Stimulated activated CD8-positive, alpha-beta memory T cell treated with anti-CD3 and anti-CD28 coated beads, Interleukin-4, amount 100 ng/mL, for 4 hours (primary cell): Measurements from ENCODE around the gene SH2D7.
A peak's percentile ranks its signal among the peaks of the same experiment; 100 is the strongest.

Source experiments
- DNase-seq, 2 donors: peaks; one replicate each; pipeline ENCODE4 v3.0.0-alpha.2; 2020; ENCODE audit warnings: low read depth in 2 of 2, low spot score in 1 of 2

The SH2D7 gene

DNA sequence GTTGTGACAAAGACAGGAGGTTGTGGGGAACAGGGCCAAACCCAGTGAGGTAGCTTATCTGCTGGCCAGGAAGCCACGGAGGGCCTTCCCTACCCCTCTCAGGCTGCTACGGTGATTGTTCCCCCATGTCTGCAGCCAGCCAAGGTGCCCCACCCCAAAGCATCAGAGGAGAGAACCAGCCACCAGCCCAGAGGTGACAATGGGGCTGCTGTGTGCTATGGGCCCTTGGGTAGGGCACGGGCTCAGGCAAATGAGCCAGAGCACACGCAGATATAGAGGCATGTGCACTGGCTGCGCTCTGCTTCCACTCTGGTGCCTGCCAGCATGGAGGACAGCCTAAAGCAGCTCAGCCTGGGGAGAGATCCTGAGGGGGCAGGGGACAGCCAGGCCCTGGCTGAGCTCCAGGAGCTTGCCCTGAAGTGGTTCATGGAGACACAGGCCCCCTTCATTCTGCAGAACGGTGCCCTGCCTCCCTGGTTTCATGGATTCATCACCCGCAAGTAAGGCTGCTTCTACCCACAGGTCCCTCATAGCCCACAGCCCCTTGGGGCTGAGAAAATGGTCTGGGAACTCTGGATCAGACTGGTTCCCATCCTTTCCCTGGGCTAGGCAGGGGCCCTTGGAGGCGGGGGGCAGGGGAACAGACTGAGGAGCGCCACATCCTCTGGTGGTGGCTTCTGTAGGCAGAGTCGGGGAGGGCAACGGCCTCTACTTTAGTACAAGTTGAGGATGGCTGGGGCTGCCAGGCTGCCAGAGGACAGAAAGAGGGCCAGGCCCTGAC lies at the start of gene SH2D7:
SH2D7 (plus strand) TSS at position 301 of the 781 bp plus-strand sequence; CDS start at position 325, 24 bp downstream.
- no peak for DNase-seq

- DNase-seq, result no peak
Measured at GRCh38 chr15:78044407-78045155, 47.8 kb upstream of the SH2D7 start.

DNA sequence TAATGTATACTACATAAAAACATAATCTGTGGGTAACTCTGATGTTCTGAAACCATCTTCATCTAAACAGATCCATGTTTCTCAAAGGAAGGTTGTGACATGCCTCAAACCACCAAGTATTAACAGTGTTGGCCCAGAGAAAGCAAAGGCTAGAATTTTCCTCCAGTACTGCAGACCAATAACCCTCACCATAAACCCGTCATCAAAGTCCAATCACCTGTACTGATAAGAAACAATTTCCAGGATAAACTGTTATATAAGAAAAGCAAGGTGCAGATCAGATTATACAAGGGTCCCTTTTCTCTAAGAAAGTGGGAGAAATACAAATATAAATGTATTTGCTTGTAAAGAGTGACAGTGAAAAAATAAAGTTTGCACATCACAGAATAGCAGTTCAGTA lies 47.2 kb upstream of the SH2D7 start:
- DNase-seq, result no peak

- DNase-seq, result no peak
Measured at GRCh38 chr15:78046796-78047341, 45.5 kb upstream of the SH2D7 start.

DNA sequence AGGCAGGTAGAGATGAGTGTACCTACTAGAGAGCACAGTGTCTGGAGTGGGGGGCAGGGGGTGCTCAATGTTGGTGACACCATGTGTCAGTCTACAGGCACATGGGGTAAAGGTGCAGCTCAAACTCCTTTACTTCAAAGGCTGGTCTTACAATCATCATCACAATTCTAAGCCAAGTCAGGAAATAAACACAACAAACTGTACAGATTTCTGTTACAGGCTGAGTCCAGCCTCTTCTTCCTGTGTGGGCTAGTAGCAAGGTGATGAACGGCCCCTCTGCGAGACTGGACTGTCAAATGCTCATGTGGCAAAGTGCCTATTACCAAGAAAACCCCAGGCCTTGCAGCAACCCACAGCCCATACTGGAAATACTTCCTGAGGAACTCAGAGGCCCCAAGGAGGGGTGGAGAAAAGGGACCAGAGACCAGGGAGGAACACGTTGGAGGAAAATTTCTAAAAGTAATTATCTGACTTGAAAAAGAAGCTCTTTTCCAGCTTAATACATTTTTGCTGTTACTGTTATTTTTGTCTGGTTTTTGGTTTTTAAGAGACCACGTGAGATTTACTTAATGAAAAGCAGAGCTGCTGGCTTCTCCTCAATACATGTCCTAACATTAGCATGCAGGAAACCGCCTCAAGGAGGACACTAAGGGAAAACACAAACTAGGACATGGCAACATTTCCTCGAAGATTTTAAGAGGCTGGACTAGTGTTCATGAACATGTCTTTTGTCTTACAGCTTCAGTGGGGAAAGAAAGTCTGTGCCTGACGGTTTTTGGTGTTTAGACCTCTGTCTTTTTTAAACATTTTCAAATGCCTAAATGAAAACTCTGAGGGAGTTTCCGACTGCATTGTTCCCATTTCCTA lies 44.4 kb upstream of the SH2D7 start:
- DNase-seq, result no peak

GRCh38 chr15:78048628-78048920 lies 43.8 kb upstream of the SH2D7 start:
- DNase-seq, result no peak

DNA sequence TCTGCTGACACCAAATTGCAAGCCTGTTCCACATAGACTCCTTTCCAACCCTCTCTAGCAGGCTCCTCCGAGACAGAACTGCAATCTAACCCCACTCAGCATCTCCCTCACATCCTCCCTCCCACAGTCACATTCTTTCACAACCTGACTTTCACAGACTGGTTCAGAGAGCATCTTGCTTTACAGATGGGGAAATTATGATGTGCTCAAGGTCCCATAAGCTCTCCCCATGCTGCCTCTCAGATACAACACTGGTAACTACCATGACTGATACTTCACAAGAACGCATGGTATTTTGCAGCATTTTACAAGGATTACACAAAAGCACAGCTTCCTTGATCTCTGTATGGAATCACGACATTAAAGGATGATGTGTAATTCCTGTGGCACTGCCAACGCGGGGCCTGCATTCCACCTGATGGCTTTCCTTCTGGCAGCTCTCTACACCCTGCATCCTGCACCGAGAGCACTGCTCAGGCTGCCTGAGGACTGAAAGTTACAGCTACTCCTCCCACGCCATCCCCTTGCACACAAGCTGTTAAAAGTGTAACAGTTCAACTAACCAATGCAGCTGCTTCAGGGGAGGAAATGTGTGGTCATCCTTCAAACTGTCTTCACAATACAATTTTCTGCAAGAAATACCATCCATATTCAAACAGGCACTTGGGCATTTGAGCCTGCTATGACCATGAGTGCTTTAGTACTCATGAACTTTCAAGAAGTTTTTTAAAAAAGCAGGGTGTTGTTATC lies 42.5 kb upstream of the SH2D7 start:
- peak in 1 of 2 donors; percentile 38 for DNase-seq

GRCh38 chr15:78050441-78050809 lies 41.9 kb upstream of the SH2D7 start:
- no peak for DNase-seq

GRCh38 chr15:78050826-78051225 lies 41.5 kb upstream of the SH2D7 start:
- DNase-seq, result no peak

DNA sequence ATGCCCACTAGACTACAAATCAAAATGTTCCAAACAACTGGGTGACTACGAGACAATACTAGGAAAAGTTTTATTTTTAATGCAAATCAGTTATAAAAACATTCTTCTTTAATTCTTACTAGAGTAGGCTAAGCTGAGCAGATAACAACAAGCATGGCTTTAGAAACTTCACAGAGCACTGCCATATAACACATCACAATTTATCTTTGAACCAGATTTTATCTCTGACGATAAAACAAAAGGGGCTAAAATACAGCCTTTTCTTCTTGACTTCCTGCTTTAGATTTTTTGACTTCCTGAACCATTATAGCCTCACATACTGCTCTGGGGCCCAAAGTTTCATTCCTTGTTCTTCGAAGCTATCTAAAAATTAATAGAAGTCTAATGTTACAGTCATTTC lies 40.8 kb upstream of the SH2D7 start:
- DNase-seq, result no peak

DNA sequence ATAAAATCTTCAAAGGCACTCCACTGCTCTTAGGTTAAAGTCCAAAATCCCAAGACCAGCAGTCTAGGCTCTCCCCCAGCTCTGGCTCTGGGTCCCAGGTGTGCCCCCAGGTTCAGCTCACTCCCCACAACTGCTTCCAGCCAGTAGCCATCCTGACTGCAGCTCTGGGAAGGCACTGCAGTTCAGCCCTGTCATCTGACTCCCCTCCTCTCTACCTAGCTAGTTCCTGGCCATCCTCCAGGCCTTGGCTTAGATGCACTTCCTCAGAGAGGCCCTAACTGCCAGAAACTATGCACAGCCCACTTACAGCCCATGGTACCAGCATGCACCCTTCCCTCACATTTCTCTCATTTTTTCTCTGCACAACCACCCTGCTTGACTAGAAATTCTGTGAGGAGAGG lies 40.4 kb upstream of the SH2D7 start:
- DNase-seq, result no peak

DNA sequence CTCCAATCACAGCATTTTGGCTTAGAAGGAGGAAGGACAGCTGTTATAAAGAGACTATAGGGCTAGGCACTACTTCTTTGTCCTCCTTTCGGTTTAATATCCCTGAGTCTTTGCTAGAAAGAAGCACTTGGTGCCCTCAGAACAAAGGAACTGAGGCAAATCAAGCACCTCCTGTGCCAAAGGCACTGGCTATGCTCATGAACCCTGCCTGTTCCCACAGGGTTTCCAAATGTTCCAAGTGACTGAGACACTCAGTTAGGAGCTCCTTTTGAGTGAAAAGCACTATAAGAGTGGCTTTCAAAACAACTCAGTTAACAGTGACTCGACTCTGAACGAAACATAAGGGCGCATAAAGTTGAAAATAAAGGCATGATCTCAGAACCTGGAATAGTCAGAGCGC lies 39.8 kb upstream of the SH2D7 start:
- DNase-seq, result no peak

DNA sequence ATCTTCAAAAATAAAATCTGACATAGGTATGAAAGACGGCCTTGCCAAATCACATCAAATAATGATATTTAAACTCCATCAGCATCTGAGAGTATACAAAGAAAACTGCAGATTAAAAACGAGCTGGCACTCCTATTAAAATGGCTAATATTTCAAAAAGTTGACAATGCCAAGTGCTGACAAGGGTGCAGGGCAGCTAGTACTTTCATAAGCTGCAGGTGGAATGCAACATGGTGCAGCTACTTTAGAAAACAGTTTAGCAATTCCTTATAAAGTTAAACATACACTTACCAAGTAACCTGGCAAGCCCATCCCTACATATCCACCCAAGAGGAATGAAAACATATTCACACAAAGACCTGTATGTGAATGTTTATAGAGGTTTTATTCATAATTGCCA lies 37.8 kb upstream of the SH2D7 start:
- no peak for DNase-seq

DNA sequence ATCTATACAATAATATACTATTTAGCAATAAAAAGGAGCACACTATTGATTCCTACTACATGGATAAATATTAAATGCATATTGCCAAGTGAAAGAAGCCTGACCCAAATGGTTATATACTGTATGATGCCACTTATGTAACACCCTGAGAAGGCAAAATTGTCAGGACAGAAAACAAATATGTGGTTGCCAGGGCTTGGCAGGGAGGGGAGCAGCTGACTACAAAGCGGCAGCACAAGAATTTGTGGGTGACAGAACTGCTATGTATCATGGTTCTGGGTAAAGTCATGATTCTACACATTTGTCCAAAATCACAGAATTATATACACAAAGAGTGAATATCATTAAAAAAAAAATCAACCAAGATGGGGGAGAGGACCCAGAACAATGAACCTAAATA lies 37.4 kb upstream of the SH2D7 start:
- no peak for DNase-seq

DNA sequence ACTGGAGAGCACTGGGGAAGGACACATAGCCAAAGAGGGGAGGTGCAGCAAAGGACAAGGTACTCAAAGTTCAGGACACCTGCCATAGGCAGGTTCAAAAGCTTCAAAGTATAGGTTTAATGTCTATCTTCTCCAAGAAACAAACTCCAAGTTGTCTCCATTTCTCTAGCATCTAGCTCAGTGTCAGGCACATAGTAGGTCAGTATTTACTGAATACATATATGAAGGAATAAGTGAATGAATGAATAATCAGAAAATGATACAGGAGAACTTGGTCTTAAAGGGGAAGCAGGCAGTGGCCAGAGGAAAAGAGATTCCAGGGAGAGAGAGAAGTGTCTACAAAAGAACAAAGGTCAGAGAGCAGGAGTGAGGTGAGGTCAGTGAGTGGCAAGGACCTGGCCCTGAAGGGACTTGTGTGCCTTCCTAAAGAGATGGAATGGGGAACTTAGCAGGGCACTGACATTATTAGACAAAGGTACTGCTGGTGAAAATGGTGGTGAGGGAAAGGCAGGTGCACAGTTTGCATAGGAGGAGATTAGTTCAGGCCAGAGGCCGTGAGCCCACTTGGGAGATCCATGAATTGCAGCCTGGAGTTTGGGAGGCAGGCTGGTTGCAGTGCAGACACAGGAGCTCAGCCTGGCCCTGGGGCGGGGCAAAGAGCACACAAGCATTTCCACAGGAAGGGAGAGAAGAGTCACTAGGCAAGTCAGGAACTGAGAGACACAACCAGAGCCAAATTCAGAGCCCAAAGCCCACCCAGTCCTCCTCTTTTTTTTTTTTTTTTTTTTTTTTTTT lies 36.2 kb upstream of the SH2D7 start:
- no peak for DNase-seq

- no peak for DNase-seq
Measured at GRCh38 chr15:78056714-78057269, 35.6 kb upstream of the SH2D7 start.

DNA sequence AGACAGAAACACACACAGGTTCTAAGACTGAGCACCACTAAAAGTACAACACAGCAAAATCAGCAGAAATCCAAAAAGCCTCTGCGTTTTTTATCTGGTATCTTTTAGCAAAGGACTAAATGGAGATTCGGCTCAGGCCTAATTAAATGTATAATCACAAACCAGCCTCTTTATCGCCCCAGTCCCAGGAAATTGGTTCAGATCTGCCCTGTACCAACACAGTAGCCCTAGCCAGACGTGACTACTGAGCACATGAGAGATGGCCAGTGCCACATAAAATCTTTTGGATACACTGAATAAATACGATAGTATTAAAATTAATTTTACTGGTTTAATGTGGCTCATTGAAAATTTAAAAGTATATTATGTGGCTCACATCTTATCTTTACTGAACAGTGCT lies 34.6 kb upstream of the SH2D7 start:
- no peak for DNase-seq

- no peak for DNase-seq
Measured at GRCh38 chr15:78058401-78058935, 33.9 kb upstream of the SH2D7 start.

DNA sequence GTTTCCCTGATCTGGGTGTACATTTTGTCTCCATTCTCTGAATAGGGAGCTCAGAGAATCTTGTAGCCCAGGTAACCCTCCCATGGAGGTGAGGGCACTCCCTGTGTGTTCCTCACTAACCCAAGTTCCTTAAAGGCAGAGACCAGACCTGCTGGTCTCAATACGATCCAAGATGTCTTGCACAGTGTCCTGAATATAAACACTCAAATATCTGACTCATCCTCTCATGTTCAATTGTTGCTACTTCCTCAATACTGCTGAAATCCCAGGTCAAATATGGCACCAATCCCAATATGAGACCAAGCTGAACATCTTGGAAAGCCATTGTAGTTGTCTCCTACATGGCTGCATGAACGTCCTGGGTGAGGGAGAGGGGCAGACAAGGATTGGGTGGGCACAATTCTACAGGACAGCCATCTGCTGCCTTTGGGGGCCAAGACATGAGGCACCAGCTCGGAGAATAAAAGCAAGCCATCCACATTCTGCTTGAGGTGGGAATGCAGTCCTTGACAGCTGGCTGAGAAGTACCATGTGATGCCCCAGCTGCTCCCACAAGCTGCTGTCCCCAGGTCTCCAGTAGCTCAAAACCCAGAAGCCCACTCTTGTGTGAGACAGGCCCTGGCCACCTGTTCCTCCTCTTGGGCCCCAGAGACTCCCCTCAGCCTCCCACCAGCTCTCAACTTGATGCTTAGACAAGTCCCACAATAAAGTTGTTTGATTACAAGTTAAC lies 33.1 kb upstream of the SH2D7 start:
- no peak for DNase-seq
